Fibroblast of lung (primary cell): ENCODE data around the gene NKG7. TPM values are rescaled to one million over a fixed set of nuclear protein-coding genes. Genes with fewer than 3 reads are reported as not detected.
A peak's percentile ranks its signal among the peaks of the same experiment; 100 is the strongest.

Source experiments
- DNase-seq, 2 donors: peaks; one replicate each; pipeline versions ENCODE4 v3.0.0 to v3.0.0-alpha.2; 2010; ENCODE audit warnings: low read depth in 2 of 2
- H2AFZ ChIP-seq: 2 replicates; pipeline ENCODE4 v1.5.1; 2012; ENCODE audit warnings: low read length, control low read depth, inconsistent platforms
- H3K27ac ChIP-seq: 2 replicates; pipeline ENCODE4 v1.5.1; 2011; ENCODE audit warnings: low read length, control low read depth; ENCODE audit not compliant: insufficient read depth
- H3K27me3 ChIP-seq: 2 replicates; pipeline ENCODE4 v1.5.1; 2011; ENCODE audit warnings: mild to moderate bottlenecking, low read length; ENCODE audit not compliant: control insufficient read depth, insufficient read depth
- H3K36me3 ChIP-seq: 2 replicates; pipeline ENCODE4 v1.5.1; 2011; ENCODE audit warnings: low read length; ENCODE audit not compliant: control insufficient read depth, insufficient read depth
- H3K4me1 ChIP-seq: 2 replicates; pipeline ENCODE4 v1.5.1; 2011; ENCODE audit warnings: low read length; ENCODE audit not compliant: control insufficient read depth, insufficient read depth; ENCODE audit errors: extremely low read depth
- H3K4me2 ChIP-seq: 2 replicates; pipeline ENCODE4 v1.5.1; 2011; ENCODE audit warnings: low read length, control low read depth; ENCODE audit not compliant: insufficient read depth; ENCODE audit errors: extremely low read depth
- H3K4me3 ChIP-seq, 4 experiments: fragments of 200-600 bp in 1 of 4; sonication (generic) in 1 of 4; replicated peaks in 1 of 4; 2 replicates each; pipeline ENCODE4 v1.5.1; 2011 to 2016; ENCODE audit warnings: low read length in 4 of 4, low read depth in 3 of 4, mild to moderate bottlenecking in 3 of 4, control low read depth in 2 of 4, inconsistent platforms in 1 of 4, mixed read lengths in 1 of 4; ENCODE audit not compliant: insufficient read depth in 1 of 4; ENCODE audit errors: control extremely low read depth in 1 of 4
- H3K79me2 ChIP-seq: 2 replicates; pipeline ENCODE4 v1.5.1; 2012; ENCODE audit warnings: mild to moderate bottlenecking, low read length, inconsistent platforms; ENCODE audit not compliant: control insufficient read depth, insufficient read depth
- H3K9ac ChIP-seq: 2 replicates; pipeline ENCODE4 v1.5.1; 2011; ENCODE audit warnings: mild to moderate bottlenecking, low read length, control low read depth; ENCODE audit not compliant: insufficient read depth
- H3K9me3 ChIP-seq: 2 replicates; pipeline ENCODE4 v1.5.1; 2012; ENCODE audit warnings: low read depth, low read length; ENCODE audit not compliant: control insufficient read depth, insufficient read depth
- H4K20me1 ChIP-seq: 2 replicates; pipeline ENCODE4 v1.5.1; 2011; ENCODE audit warnings: low read length; ENCODE audit not compliant: control insufficient read depth, insufficient read depth; ENCODE audit errors: extremely low read depth
- CTCF ChIP-seq, 2 donors: IDR thresholded peaks in 1 of 2; conservative IDR thresholded peaks in 1 of 2; 1 replicate in 1 of 2; 2 replicates in 1 of 2; pipeline ENCODE4 v1.5.1; 2011 to 2012; ENCODE audit warnings: low read length in 2 of 2, control low read depth in 1 of 2, inconsistent platforms in 1 of 2, low read depth in 1 of 2, mild to moderate bottlenecking in 1 of 2
- EZH2 ChIP-seq: IDR thresholded peaks from 2 replicates; pipeline ENCODE4 v1.5.1; 2012; ENCODE audit warnings: low read length, control low read depth, mild to moderate bottlenecking; ENCODE audit errors: missing control alignments
- polyA plus RNA-seq, 2 donors: library from polyadenylated mRNA; depleted of rRNA in 1 of 2; stranded (reverse) in 1 of 2; unstranded in 1 of 2; fragments of >200 nt; gene quantifications; 2 replicates each; pipeline ENCODE4 v1.2.1, GENCODE V29; 2011 to 2012; ENCODE audit warnings: missing spikeins in 1 of 2
- total RNA-seq: library from RNA; depleted of rRNA; stranded (reverse); fragments of >200 nt; gene quantifications from 2 replicates; pipeline ENCODE4 v1.2.1, GENCODE V29; 2014

NKG7 gene
- total and polyA plus RNA-seq, 2 donors (not counting 1 experiment from before 2014, with no cell fraction given), result not detected

GRCh38 chr19:51338563-51339312, 33.7 kb downstream of the NKG7 start:
- H3K4me1 ChIP-seq, result peaks cover 6% of the 10 kb centered on the region
- H3K9me3 ChIP-seq, result no peaks in the 10 kb centered on the region
- no peaks in the 10 kb centered on the region for H4K20me1 ChIP-seq
- DNase-seq, result peak; percentile 64 to 69
- H3K27me3 ChIP-seq, result no peaks in the 10 kb centered on the region
- H3K9ac ChIP-seq, result no peak overlapping the region
- H3K36me3 ChIP-seq, result no peaks in the 10 kb centered on the region
- H3K4me3 ChIP-seq, result peak overlapping the region; percentile 41 to 79 (median 68)
- H3K4me2 ChIP-seq, result peak overlapping the region; percentile 95
- no peaks in the 10 kb centered on the region for H3K79me2 ChIP-seq
- peak overlapping the region; percentile 82 for H2AFZ ChIP-seq
- H3K27ac ChIP-seq, result no peak overlapping the region
- TF ChIP-seq EZH2, result no peak
- TF ChIP-seq CTCF (conservative IDR thresholded peaks at IDR 0.05 in 1 of 2, IDR thresholded peaks at IDR 0.05 in 1 of 2; ENCODE audit: low read depth in 1 of 2, low read length in 2 of 2), result peak; percentile 60 to 66

- Histone ChIP-seq H3K27ac (no peak overlapping the region), H3K36me3 (no peaks in the 10 kb centered on the region), H3K79me2 (no peaks in the 10 kb centered on the region), H3K9me3 (no peaks in the 10 kb centered on the region), H3K4me1 (peaks cover 6% of the 10 kb centered on the region), H3K4me2 (no peak overlapping the region), H3K27me3 (no peaks in the 10 kb centered on the region), H3K4me3 (no peak overlapping the region), H3K9ac (no peak overlapping the region), H4K20me1 (no peaks in the 10 kb centered on the region), H2AFZ (no peak overlapping the region)
- no peak for DNase-seq
- TF ChIP-seq EZH2, result no peak
- TF ChIP-seq CTCF (conservative IDR thresholded peaks at IDR 0.05 in 1 of 2, IDR thresholded peaks at IDR 0.05 in 1 of 2; ENCODE audit: low read depth in 1 of 2, low read length in 2 of 2), result no peak
Observed at GRCh38 chr19:51337861-51338562, 34.4 kb downstream of the NKG7 start.

DNA sequence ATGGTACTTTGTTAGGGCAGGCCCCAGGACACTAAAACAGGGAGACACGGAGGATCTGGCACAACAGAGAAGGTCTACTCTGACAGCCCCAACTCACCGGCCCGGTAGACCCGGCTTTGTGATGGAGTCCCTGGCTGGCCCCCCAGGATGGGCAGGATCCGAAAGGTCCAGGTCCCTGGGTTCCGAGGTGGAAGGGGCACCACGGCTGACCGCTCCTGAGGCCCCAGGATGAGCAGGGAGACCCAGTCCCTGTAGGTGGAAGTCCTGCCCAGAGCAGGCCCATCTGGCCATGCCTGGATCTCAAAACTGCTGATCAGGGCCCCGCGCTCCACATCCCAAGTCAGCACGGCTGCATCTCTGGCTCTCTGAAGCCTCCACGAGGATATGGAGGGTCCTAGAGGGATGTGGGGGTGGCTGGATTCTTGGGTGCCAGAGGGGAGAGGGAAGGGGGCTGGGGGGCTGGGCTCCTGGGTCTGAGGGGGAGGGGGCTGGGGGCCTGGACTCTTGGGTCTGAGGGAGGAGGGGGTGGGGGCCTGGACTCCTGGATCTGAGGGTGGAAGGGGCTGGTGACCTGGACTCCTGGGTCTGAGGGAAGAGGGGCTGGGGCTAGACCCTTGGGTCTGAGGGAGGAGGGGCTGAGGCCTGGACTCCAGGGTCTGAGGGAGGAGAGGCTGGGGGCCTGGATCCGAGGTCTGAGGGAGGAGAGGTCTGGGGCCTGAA, 35.2 kb downstream of the NKG7 start:
- Histone ChIP-seq H3K27ac (no peak overlapping the region), H3K27me3 (no peaks in the 10 kb centered on the region), H3K4me2 (no peak overlapping the region), H4K20me1 (no peaks in the 10 kb centered on the region), H3K9ac (no peak overlapping the region), H3K4me1 (peaks cover 6% of the 10 kb centered on the region), H2AFZ (no peak overlapping the region), H3K36me3 (no peaks in the 10 kb centered on the region), H3K79me2 (no peaks in the 10 kb centered on the region), H3K9me3 (no peaks in the 10 kb centered on the region), H3K4me3 (no peak overlapping the region)
- no peak for DNase-seq
- TF ChIP-seq EZH2 (no peak), CTCF (conservative IDR thresholded peaks at IDR 0.05 in 1 of 2, IDR thresholded peaks at IDR 0.05 in 1 of 2; ENCODE audit: low read depth in 1 of 2, low read length in 2 of 2) (no peak)
